Measurements from ENCODE around the gene GCNT4. TPM values are rescaled to one million over a fixed set of nuclear protein-coding genes. Genes with fewer than 3 reads are reported as not detected.
A peak's percentile ranks its signal among the peaks of the same experiment; 100 is the strongest.

Gene GCNT4
- total and polyA plus RNA-seq, 2 of the 8 experiments (the other 6 are each of a cell fraction or from before 2014, with no cell fraction given): 1.1 to 14.5 TPM

DNA sequence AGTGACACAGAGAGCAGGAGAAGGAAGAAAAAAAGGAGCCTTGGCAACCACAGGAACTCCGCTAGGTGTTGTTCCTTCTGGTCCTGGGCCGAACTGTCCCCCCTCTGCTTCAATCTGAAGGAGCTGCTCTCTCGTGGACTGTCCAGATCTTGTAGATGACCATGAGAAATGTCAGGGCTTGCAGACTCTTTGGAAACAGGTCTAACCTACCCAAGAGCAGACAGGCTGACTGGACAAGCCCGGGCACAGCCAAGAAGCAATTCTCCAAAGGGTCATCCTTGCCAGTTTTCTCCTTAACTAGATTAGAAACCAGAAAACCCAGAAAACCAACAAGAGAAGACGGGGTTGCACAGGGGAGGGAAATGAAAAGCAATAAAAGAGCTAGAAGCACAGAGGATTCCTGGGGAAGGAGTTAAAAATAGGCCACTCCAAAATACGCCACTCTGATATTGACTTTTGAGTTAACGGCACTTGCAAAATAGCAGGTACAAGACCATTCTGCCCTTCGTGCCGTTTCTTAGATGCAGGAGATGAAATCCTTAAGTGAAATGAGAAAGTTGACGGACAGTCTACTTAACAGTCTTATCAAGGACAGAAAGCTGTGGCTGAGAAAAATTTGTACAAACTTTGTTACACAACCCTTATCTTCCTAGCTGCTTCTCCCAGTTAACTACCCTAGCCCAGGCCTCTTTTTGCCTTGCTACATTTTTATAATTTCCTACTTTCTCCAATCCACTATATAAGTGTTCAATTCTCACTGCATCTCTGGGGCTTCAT, 5.8 kb downstream of the GCNT4 start:
- Histone ChIP-seq H3K4ac (replicated peaks; ENCODE audit: insufficient read length, low read depth, low read length) (no peak overlapping the region), H3K14ac (ENCODE audit: insufficient read length) (no peak overlapping the region), H4K91ac (replicated peaks; ENCODE audit: insufficient read length, low read length) (no peak overlapping the region), H2BK5ac (ENCODE audit: low read depth, low read length) (0 out of 2 replicates have a peak overlapping the region, but pooled peaks have one; percentile 11), H2BK20ac (ENCODE audit: low read length) (no peak overlapping the region), H2BK15ac (ENCODE audit: low read length) (no peak overlapping the region), H3K23ac (ENCODE audit: insufficient read length) (no peak overlapping the region), H3K27me3 (replicated peaks in 1 of 4; ENCODE audit: control insufficient read depth in 3 of 4, extremely low read depth in 1 of 4, insufficient read depth in 3 of 4, low read length in 3 of 4) (peaks cover 0 to 6% (median 2%) of the 10 kb centered on the region in 4 experiments; a peak in 4 of 7 replicates), H3K4me1 (replicated peaks in 1 of 4; ENCODE audit: control insufficient read depth in 3 of 4, insufficient read depth in 4 of 4, low read length in 3 of 4) (peaks cover 10 to 17% (median 12%) of the 10 kb centered on the region in 4 experiments), H4K20me1 (replicated peaks in 1 of 2; ENCODE audit: control insufficient read depth in 1 of 2, insufficient read depth in 2 of 2, low read length in 2 of 2) (peaks cover 0 to 8% of the 10 kb centered on the region in 2 experiments), H3K79me1 (ENCODE audit: low read depth, low read length) (no peaks in the 10 kb centered on the region; the same call in 1 of the 2 replicates), H3K9ac (replicated peaks in 1 of 4; ENCODE audit: extremely low read depth in 1 of 4, low read depth in 3 of 4, low read length in 3 of 4) (no peak overlapping the region), H3K79me2 (ENCODE audit: control insufficient read depth in 1 of 2, insufficient read depth in 2 of 2, low read length in 2 of 2) (peaks cover 0 to 44% of the 10 kb centered on the region in 2 experiments; a peak in 2 of 4 replicates), H2AK5ac (ENCODE audit: low read depth, low read length) (no peak overlapping the region), H3K36me3 (ENCODE audit: control insufficient read depth in 2 of 4, insufficient read depth in 4 of 4, low read length in 3 of 4) (peaks cover 0 to 14% (median 0%) of the 10 kb centered on the region in 4 experiments; a peak in 3 of 8 replicates), H2AFZ (ENCODE audit: low read length) (no peak overlapping the region), H3K27ac (ENCODE audit: low read depth, low read length) (no peak overlapping the region), H4K8ac (ENCODE audit: extremely low read depth, insufficient read depth, low read length) (no peak overlapping the region), H3K4me2 (ENCODE audit: insufficient read depth in 1 of 2, low read depth in 2 of 2, low read length in 2 of 2) (no peak overlapping the region), H3K23me2 (ENCODE audit: low read depth, low read length) (no peaks in the 10 kb centered on the region), H3K4me3 (ENCODE audit: extremely low read depth in 1 of 4, insufficient read depth in 2 of 4, low read depth in 3 of 4, low read length in 4 of 4) (no peak overlapping the region), H4K5ac (ENCODE audit: insufficient read length, low read depth, low read length) (no peak overlapping the region), H3K56ac (replicated peaks; ENCODE audit: insufficient read length, low read depth, low read length) (no peak overlapping the region), H2BK12ac (ENCODE audit: low read depth, low read length) (no peak overlapping the region), H3K18ac (ENCODE audit: extremely low read depth, low read length) (no peak overlapping the region), H2BK120ac (replicated peaks; ENCODE audit: low read depth, low read length) (no peak overlapping the region), H3K9me3 (ENCODE audit: insufficient read depth in 2 of 2, low read depth in 1 of 2, low read length in 1 of 2) (no peaks in the 10 kb centered on the region)
- 93% methylated on average over 10 of the region's 10 CpGs; no CpG with 5 or more reads in 1 of the 2 experiments for WGBS, 2 experiments (ENCODE audit: extremely low coverage in 1 of 2, insufficient coverage in 1 of 2, insufficient read length in 1 of 2, insufficient replicate concordance in 2 of 2, low coverage in 1 of 2, low lambda C conversion rate in 2 of 2, missing lambda C conversion rate in 1 of 2)
- ChIA-PET POLR2A (ENCODE audit: partially characterized antibody) (interaction anchor here (0.8 kb wide), 1 partner anchor 11 kb away, joined by 3 read pairs; no protein-coding TSS in a partner anchor), CTCF (ENCODE audit: partially characterized antibody) (interaction anchor here (0.7 to 1.1 kb wide), 3 partner anchors 11 to 282 kb away, joined by 3 read pairs; no protein-coding TSS in a partner anchor)
- FAIRE-seq (no peak), DNase-seq (ENCODE audit: low read depth in 1 of 2, low spot score in 2 of 2) (no peak)
- TF ChIP-seq POLR2A (IDR thresholded peaks at IDR 0.05; ENCODE audit: control extremely low read depth in 1 of 2, low read depth in 2 of 2, low read length in 2 of 2) (peak in 1 of 2 experiments; percentile 64; a peak in 1 of 3 replicates), POLR2AphosphoS5 (IDR thresholded peaks at IDR 0.05; ENCODE audit: low read depth, low read length) (no peak), CHD2 (IDR thresholded peaks at IDR 0.05; ENCODE audit: low read length) (no peak)
